HEK293 (cell line): Measurements from ENCODE around the gene RXFP1.

ENCODE experiments used
- ZNF175 ChIP-seq: fragments of 450-650 bp; formaldehyde crosslinking; IDR thresholded peaks from 2 replicates; pipeline ENCODE4 v1.5.1; 2016; ENCODE audit warnings: missing biosample characterization, missing genetic modification characterization
- ZNF274 ChIP-seq, 2 experiments: fragments of 200-500 bp in 1 of 2; fragments of 450-650 bp in 1 of 2; sonication (Bioruptor generic) in 1 of 2; formaldehyde crosslinking in 1 of 2; IDR thresholded peaks; 2 replicates each; pipeline versions ENCODE4 v1.5.1 to v1.6.1; 2014 to 2016; ENCODE audit warnings: borderline replicate concordance in 1 of 2, inconsistent platforms in 1 of 2, low read length in 1 of 2, missing biosample characterization in 1 of 2, missing genetic modification characterization in 1 of 2
- ZNF561 ChIP-seq: fragments of 450-650 bp; IDR thresholded peaks from 2 replicates; pipeline ENCODE4 v1.5.1; 2018; ENCODE audit warnings: missing biosample characterization, missing genetic modification characterization, borderline replicate concordance
- ZNF621 ChIP-seq: fragments of 450-650 bp; formaldehyde crosslinking; IDR thresholded peaks from 2 replicates; pipeline ENCODE4 v1.5.1; 2017; ENCODE audit warnings: missing biosample characterization, missing genetic modification characterization
- ZNF707 ChIP-seq: fragments of 450-650 bp; formaldehyde crosslinking; IDR thresholded peaks from 2 replicates; pipeline ENCODE4 v1.5.1; 2016; ENCODE audit warnings: missing biosample characterization, missing genetic modification characterization
- ZNF785 ChIP-seq: fragments of 450-650 bp; formaldehyde crosslinking; IDR thresholded peaks from 2 replicates; pipeline ENCODE4 v1.5.1; 2016; ENCODE audit warnings: missing biosample characterization, missing genetic modification characterization
- TF ChIP-seq, protein P1 (sequence below): fragments of 450-650 bp; formaldehyde crosslinking; IDR thresholded peaks from 2 replicates; pipeline ENCODE4 v1.5.1; 2016; ENCODE audit warnings: missing biosample characterization, missing genetic modification characterization

GRCh38 chr4:158484173-158484885 lies 37.4 kb upstream of the RXFP1 start:
- TF ChIP-seq ZNF175 (no peak), ZNF785 (tag by site-specific recombination) (no peak), ZNF707 (tag by site-specific recombination) (no peak), ZNF274 (IDR thresholded peaks at IDR 0.05; ENCODE audit: low read length) (no peak), ZNF274 (tag by site-specific recombination; IDR thresholded peaks at IDR 0.05; ENCODE audit: borderline replicate concordance) (no peak), ZNF621 (no peak), ZNF561 (tag by site-specific recombination) (no peak)
- TF ChIP-seq, protein P1, sequence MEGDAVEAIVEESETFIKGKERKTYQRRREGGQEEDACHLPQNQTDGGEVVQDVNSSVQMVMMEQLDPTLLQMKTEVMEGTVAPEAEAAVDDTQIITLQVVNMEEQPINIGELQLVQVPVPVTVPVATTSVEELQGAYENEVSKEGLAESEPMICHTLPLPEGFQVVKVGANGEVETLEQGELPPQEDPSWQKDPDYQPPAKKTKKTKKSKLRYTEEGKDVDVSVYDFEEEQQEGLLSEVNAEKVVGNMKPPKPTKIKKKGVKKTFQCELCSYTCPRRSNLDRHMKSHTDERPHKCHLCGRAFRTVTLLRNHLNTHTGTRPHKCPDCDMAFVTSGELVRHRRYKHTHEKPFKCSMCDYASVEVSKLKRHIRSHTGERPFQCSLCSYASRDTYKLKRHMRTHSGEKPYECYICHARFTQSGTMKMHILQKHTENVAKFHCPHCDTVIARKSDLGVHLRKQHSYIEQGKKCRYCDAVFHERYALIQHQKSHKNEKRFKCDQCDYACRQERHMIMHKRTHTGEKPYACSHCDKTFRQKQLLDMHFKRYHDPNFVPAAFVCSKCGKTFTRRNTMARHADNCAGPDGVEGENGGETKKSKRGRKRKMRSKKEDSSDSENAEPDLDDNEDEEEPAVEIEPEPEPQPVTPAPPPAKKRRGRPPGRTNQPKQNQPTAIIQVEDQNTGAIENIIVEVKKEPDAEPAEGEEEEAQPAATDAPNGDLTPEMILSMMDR (tag by site-specific recombination) = no peak
